HepG2 (cell line): Measurements from ENCODE around the gene ATP9B. TPM values are rescaled to one million over a fixed set of nuclear protein-coding genes. Genes with fewer than 3 reads are reported as not detected.

Experiments
- ATAC-seq: fragments of 200-7000 bp; cut with Tn5 transposase; 3 replicates; pipeline ENCODE4 v1.9.1; 2020; ENCODE audit warnings: mild to moderate bottlenecking, moderate library complexity
- BruUV-seq: library from RNA; stranded (reverse); fragments of 400-500 nt; replicated peaks from 2 replicates; lab custom pipeline; 2021; lab: Mats Ljungman, UMichigan
- CTCF ChIA-PET: fragments of 300-600 bp; formaldehyde crosslinking; extraction: SDS; loops from one replicate; lab custom pipeline; 2021; ENCODE audit warnings: low total read pairs, inconsistent platforms, low intra/inter-chr PET ratio; lab: Yijun Ruan, JAX
- POLR2A ChIA-PET: fragments of 350-600 bp; sonication (Branson Sonifier 250); formaldehyde crosslinking; loops from one replicate; lab custom pipeline; 2020; ENCODE audit warnings: antibody characterized with exemption, inconsistent platforms; lab: Yijun Ruan, JAX
- DNase-seq: peaks from one replicate; pipeline ENCODE4 v3.0.0-alpha.2; 2015; ENCODE audit warnings: low spot score
- FAIRE-seq: peaks from 3 replicates; lab custom pipeline; 2011; peaks lifted over from hg19 to GRCh38; lab: Jason Lieb, UNC
- H2AFZ ChIP-seq: one replicate; pipeline ENCODE4 v1.6.1; 2011; ENCODE audit warnings: low read length, inconsistent platforms
- H3K27ac ChIP-seq: fragments of 300-600 bp; 3 replicates; pipeline ENCODE4 v1.8.0; 2011; ENCODE audit warnings: mixed run types, mild to moderate bottlenecking, mixed read lengths, low read length, inconsistent platforms; ENCODE audit not compliant: insufficient read depth; ENCODE audit errors: extremely low read length
- H3K27me3 ChIP-seq, 2 experiments: fragments of 200-600 bp in 1 of 2; 2 replicates in 1 of 2; 3 replicates in 1 of 2; pipeline versions ENCODE4 v1.6.0 to v1.8.0; 2011; ENCODE audit warnings: low read length in 2 of 2, mild to moderate bottlenecking in 2 of 2, moderate library complexity in 2 of 2, inconsistent platforms in 1 of 2; ENCODE audit not compliant: insufficient read depth in 2 of 2, control insufficient read depth in 1 of 2
- H3K36me3 ChIP-seq, 2 experiments: fragments of 200-600 bp in 1 of 2; replicated peaks in 1 of 2; 2 replicates in 1 of 2; 3 replicates in 1 of 2; pipeline versions ENCODE4 v1.5.1 to v1.8.0; 2011; ENCODE audit warnings: low read length in 2 of 2, inconsistent platforms in 1 of 2; ENCODE audit not compliant: insufficient read depth in 2 of 2, control insufficient read depth in 1 of 2
- H3K4me1 ChIP-seq: 2 replicates; pipeline ENCODE4 v1.5.1; 2012; ENCODE audit warnings: low read length, inconsistent platforms; ENCODE audit not compliant: insufficient read depth
- H3K4me2 ChIP-seq: 2 replicates; pipeline ENCODE4 v1.6.0; 2011; ENCODE audit warnings: low read depth, low read length, inconsistent platforms
- H3K4me3 ChIP-seq, 3 experiments: fragments of 200-600 bp in 1 of 3; sonication (generic), shearing (Covaris generic) in 1 of 3; replicated peaks in 1 of 3; 2 replicates each; pipeline ENCODE4 v1.5.1; 2011 to 2016; ENCODE audit warnings: low read length in 3 of 3, inconsistent platforms in 2 of 3, low read depth in 2 of 3, mild to moderate bottlenecking in 2 of 3, control low read depth in 1 of 3, mixed read lengths in 1 of 3; ENCODE audit not compliant: insufficient read depth in 1 of 3
- H3K79me2 ChIP-seq: one replicate; pipeline ENCODE4 v1.6.1; 2011; ENCODE audit warnings: low read length, inconsistent platforms; ENCODE audit not compliant: insufficient read depth
- H3K9ac ChIP-seq: 2 replicates; pipeline ENCODE4 v1.6.0; 2011; ENCODE audit warnings: mild to moderate bottlenecking, low read depth, low read length, inconsistent platforms; ENCODE audit not compliant: insufficient read depth
- H3K9me3 ChIP-seq: 2 replicates; pipeline ENCODE4 v1.5.1; 2012; ENCODE audit warnings: mild to moderate bottlenecking, low read length
- H4K20me1 ChIP-seq: 2 replicates; pipeline ENCODE4 v1.6.0; 2011; ENCODE audit warnings: inconsistent platforms, mild to moderate bottlenecking, low read length, moderate library complexity; ENCODE audit not compliant: insufficient read depth
- ADNP ChIP-seq: sonication (generic); formaldehyde crosslinking; IDR thresholded peaks from 2 replicates; pipeline ENCODE4 v1.4.0; 2020; ENCODE audit warnings: missing genetic modification reagents
- CREB1 ChIP-seq, 2 experiments: fragments of 450-650 bp in 1 of 2; IDR thresholded peaks; 2 replicates each; pipeline ENCODE4 v1.6.1; 2016 to 2017; ENCODE audit warnings: control low read depth in 1 of 2, mild to moderate bottlenecking in 1 of 2, missing compliant biosample characterization in 1 of 2, missing genetic modification characterization in 1 of 2
- EP300 ChIP-seq, 3 experiments: sonication (generic) in 1 of 3; formaldehyde crosslinking in 1 of 3; IDR thresholded peaks; 2 replicates each; pipeline versions ENCODE4 v1.5.1 to v1.6.1; 2011 to 2020; ENCODE audit warnings: low read depth in 2 of 3, low read length in 2 of 3, borderline replicate concordance in 1 of 3, improper control_type of control experiment in 1 of 3, mild to moderate bottlenecking in 1 of 3, missing genetic modification reagents in 1 of 3, moderate library complexity in 1 of 3
- FOSL2 ChIP-seq: sonication (generic); formaldehyde crosslinking; IDR thresholded peaks from 2 replicates; pipeline ENCODE4 v1.4.0; 2020; ENCODE audit warnings: missing genetic modification reagents
- POGZ ChIP-seq: sonication (generic); formaldehyde crosslinking; IDR thresholded peaks from 2 replicates; pipeline ENCODE4 v1.4.0; 2020; ENCODE audit warnings: mild to moderate bottlenecking, missing genetic modification reagents
- RAD51 ChIP-seq: fragments of 450-650 bp; IDR thresholded peaks from 2 replicates; pipeline ENCODE4 v1.6.1; 2016; ENCODE audit warnings: borderline replicate concordance
- USF2 ChIP-seq, 2 experiments: sonication (generic) in 1 of 2; formaldehyde crosslinking in 1 of 2; IDR thresholded peaks; 2 replicates each; pipeline versions ENCODE4 v1.5.1 to v1.6.1; 2011 to 2020; ENCODE audit warnings: borderline replicate concordance in 1 of 2, low read depth in 1 of 2, low read length in 1 of 2, mild to moderate bottlenecking in 1 of 2, missing genetic modification reagents in 1 of 2, moderate library complexity in 1 of 2
- ZNF546 ChIP-seq: sonication (generic); formaldehyde crosslinking; conservative IDR thresholded peaks from 2 replicates; pipeline ENCODE4 v1.8.1; 2023; ENCODE audit warnings: mild to moderate bottlenecking, missing genetic modification reagents
- ZNF773 ChIP-seq: sonication (generic); formaldehyde crosslinking; IDR thresholded peaks from 2 replicates; pipeline ENCODE4 v1.4.0; 2020; ENCODE audit warnings: missing genetic modification reagents, borderline replicate concordance
- WGBS: methylation state at CpG from one replicate; pipeline ENCODE4 v1.1.6; 2017; ENCODE audit warnings: low lambda C conversion rate; 5-methylcytosine and 5-hydroxymethylcytosine counted together
- in situ Hi-C: cut with HindIII; loops from 2 replicates; pipeline ENCODE4 v1.10.0; 2017; ENCODE audit warnings: low pct_unique_long_range_greater_than_20kb; ENCODE audit not compliant: extremely low pct_ligation_motif_present
- intact Hi-C: fragments of 100-400 bp; cut with micrococcal nuclease; formaldehyde crosslinking; loops from one replicate; pipeline ENCODE4 v1.10.0; 2022; ENCODE audit not compliant: unreplicated experiment
- polyA plus RNA-seq, 8 experiments: library from polyadenylated mRNA; depleted of rRNA in 3 of 8; stranded (reverse) in 7 of 8; unstranded in 1 of 8; fragments of >200 nt; fragmentation: Illumina TruSeq in 4 of 8; extraction: Trizol in 4 of 8; gene quantifications; 2 replicates each; pipeline versions ENCODE4 v1.2.1 to v1.2.3, GENCODE V29; 2011 to 2016; ENCODE audit warnings: low read depth in 4 of 8, missing spikeins in 1 of 8, mixed read lengths in 1 of 8; ENCODE audit not compliant: insufficient read depth in 1 of 8
- total RNA-seq, 5 experiments: library from RNA; depleted of rRNA; stranded (reverse); fragments of >200 nt; fragmentation: Illumina TruSeq; extraction: Trizol; gene quantifications; 2 replicates each; pipeline ENCODE4 v1.2.3, GENCODE V29; 2016; ENCODE audit warnings: low read depth in 1 of 5
- TF ChIP-seq, protein P1 (sequence below): sonication (generic); formaldehyde crosslinking; IDR thresholded peaks from 2 replicates; pipeline ENCODE4 v1.8.0; 2022; ENCODE audit warnings: missing genetic modification reagents, mild to moderate bottlenecking, moderate library complexity, borderline replicate concordance

The ATP9B gene
- total and polyA plus RNA-seq, 2 of the 13 experiments (the other 11 are each of a cell fraction or from before 2014, with no cell fraction given), result 10.8 to 11.3 TPM

DNA sequence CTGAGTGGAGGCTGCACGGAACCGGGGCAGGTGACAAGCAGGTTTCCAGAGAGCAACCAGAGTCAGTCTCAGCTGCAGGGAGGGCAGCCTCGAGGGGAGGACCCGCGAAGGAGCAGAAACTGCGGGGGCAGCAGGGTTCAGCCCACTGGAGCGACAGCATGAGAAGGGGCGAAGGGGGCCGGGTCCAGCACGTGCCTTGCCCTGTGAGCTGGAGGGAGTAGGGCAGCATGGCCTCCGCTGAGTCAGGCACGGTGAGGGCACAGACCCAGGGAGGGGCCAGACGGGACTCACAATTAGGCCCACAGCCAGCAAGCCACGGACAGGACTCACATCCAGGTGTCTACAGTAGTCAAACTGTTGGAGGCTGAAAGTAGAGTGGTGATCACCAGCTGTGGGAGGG, 22.7 kb upstream of the ATP9B start (continued):
- no peak for TF ChIP-seq EP300 (IDR thresholded peaks at IDR 0.05; ENCODE audit: low read depth in 2 of 2, low read length in 2 of 2)
- TF ChIP-seq EP300 (CRISPR knock-in tag; IDR thresholded peaks at IDR 0.05; ENCODE audit: borderline replicate concordance), result no peak
- TF ChIP-seq ADNP (CRISPR knock-in tag), result no peak
- TF ChIP-seq POGZ, result no peak
- TF ChIP-seq, protein P1, sequence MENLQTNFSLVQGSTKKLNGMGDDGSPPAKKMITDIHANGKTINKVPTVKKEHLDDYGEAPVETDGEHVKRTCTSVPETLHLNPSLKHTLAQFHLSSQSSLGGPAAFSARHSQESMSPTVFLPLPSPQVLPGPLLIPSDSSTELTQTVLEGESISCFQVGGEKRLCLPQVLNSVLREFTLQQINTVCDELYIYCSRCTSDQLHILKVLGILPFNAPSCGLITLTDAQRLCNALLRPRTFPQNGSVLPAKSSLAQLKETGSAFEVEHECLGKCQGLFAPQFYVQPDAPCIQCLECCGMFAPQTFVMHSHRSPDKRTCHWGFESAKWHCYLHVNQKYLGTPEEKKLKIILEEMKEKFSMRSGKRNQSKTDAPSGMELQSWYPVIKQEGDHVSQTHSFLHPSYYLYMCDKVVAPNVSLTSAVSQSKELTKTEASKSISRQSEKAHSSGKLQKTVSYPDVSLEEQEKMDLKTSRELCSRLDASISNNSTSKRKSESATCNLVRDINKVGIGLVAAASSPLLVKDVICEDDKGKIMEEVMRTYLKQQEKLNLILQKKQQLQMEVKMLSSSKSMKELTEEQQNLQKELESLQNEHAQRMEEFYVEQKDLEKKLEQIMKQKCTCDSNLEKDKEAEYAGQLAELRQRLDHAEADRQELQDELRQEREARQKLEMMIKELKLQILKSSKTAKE (CRISPR knock-in tag), result no peak

DNA sequence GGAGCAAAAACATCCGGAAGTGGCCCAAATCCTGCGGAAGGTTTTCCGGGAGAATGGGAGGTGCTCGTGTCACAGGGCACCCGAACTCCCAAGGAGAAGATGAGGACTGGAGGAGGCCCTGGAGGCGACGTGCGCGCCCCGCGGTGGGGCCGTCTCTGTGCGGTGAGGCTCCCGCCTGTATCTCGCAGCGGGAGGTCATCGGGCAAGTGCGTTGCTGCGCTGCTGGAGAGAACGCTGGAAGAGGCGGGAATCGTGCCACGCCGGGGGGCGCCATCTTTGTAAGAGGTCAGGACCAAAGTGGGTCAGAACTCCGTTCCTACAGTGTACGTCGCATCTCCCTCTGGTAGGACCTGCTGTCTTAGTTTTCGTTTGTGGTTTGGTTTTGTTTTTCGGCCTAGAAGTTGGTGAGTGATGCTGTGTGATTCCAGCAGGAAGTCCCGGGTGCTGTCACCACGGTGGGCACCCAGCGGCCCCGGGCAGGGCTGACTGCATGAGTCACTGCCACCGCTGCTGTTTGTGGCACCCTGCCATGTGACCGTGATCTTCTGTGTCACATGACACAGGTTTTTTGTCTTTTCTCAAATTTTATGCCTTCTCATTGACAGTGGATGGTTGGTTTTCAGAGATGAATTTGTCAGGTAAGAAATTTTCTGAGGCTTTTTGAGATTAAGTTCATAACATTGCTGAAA, 21.5 kb upstream of the ATP9B start:
- no peak overlapping the region for H2AFZ ChIP-seq
- no peak for DNase-seq
- H3K79me2 ChIP-seq, result no peaks in the 10 kb centered on the region
- H3K27ac ChIP-seq, result no peak overlapping the region
- POLR2A ChIA-PET, result no interaction called here
- intact Hi-C loops (no loop called here), in situ Hi-C loops (no loop called here)
- H3K9ac ChIP-seq, result no peak overlapping the region
- peaks cover 4 to 27% of the 10 kb centered on the region in 2 experiments; a peak in 3 of 5 replicates for H3K27me3 ChIP-seq
- WGBS, result 70% methylated on average over 29 of the region's 36 CpGs
- H3K36me3 ChIP-seq, result no peaks in the 10 kb centered on the region
- CTCF ChIA-PET, result no interaction called here
- H3K4me3 ChIP-seq, result no peak overlapping the region
- H3K4me1 ChIP-seq, result peaks cover 8% of the 10 kb centered on the region
- BruUV-seq, result no TSS peak
- no peaks in the 10 kb centered on the region for H3K9me3 ChIP-seq
- no peaks in the 10 kb centered on the region for H4K20me1 ChIP-seq
- no peak for ATAC-seq
- no peak overlapping the region for H3K4me2 ChIP-seq
- no peak for TF ChIP-seq ZNF773
- no peak for TF ChIP-seq ZNF546 (CRISPR knock-in tag)
- 0 out of 2 replicates have a peak, but pooled peaks have one; percentile 12 for TF ChIP-seq FOSL2 (CRISPR knock-in tag)
- TF ChIP-seq RAD51, result peak; percentile 57; the same call in 1 of the 2 replicates
- TF ChIP-seq USF2 (IDR thresholded peaks at IDR 0.05; ENCODE audit: low read depth, low read length), result peak; percentile 58; the same call in 1 of the 2 replicates
- no peak for TF ChIP-seq USF2 (CRISPR knock-in tag; IDR thresholded peaks at IDR 0.05; ENCODE audit: borderline replicate concordance)
- TF ChIP-seq CREB1 (IDR thresholded peaks at IDR 0.05), result 0 out of 2 replicates have a peak, but pooled peaks have one; percentile 34
- TF ChIP-seq CREB1 (CRISPR knock-in tag; IDR thresholded peaks at IDR 0.05), result no peak
- FAIRE-seq, result no peak
